Nephron (organoid): ENCODE results near the gene CRYZ.
A peak's percentile ranks its signal among the peaks of the same experiment; 100 is the strongest.

Source experiments
- H3K27ac Mint-ChIP-seq, 3 experiments: 2 replicates each; pipeline ENCODE4 v1.8.0; 2020; ENCODE audit warnings: mixed read lengths in 3 of 3, mild to moderate bottlenecking in 2 of 3, moderate library complexity in 1 of 3
- H3K27me3 Mint-ChIP-seq: 2 replicates; pipeline ENCODE4 v1.8.0; 2021; ENCODE audit warnings: low read depth, mild to moderate bottlenecking, moderate library complexity, mixed read lengths
- H3K36me3 Mint-ChIP-seq: 2 replicates; pipeline ENCODE4 v1.8.0; 2020; ENCODE audit warnings: low read depth, mixed read lengths
- H3K4me1 Mint-ChIP-seq: 2 replicates; pipeline ENCODE4 v1.8.0; 2020; ENCODE audit warnings: mixed read lengths
- H3K4me3 Mint-ChIP-seq, 3 experiments: 2 replicates each; pipeline ENCODE4 v1.8.0; 2020; ENCODE audit warnings: mild to moderate bottlenecking in 3 of 3, mixed read lengths in 3 of 3, moderate library complexity in 2 of 3
- H3K9me3 Mint-ChIP-seq: 2 replicates; pipeline ENCODE4 v1.8.0; 2020; ENCODE audit warnings: mixed read lengths
- CTCF ChIP-seq, 3 experiments: fragments of 200-600 bp; sonication (generic); IDR thresholded peaks; one replicate each; pipeline ENCODE4 v1.5.0; 2021; ENCODE audit warnings: antibody characterized with exemption in 3 of 3; ENCODE audit not compliant: unreplicated experiment in 3 of 3

CRYZ gene

GRCh38 chr1:74690909-74691308, 41.9 kb downstream of the CRYZ start:
- H3K4me3 Mint-ChIP-seq: no peak overlapping the region
- no peak for TF ChIP-seq CTCF (IDR thresholded peaks at IDR 0.05; ENCODE audit: unreplicated experiment in 3 of 3)
- H3K36me3 Mint-ChIP-seq: no peaks in the 10 kb centered on the region
- H3K9me3 Mint-ChIP-seq: no peaks in the 10 kb centered on the region
- H3K27me3 Mint-ChIP-seq: no peaks in the 10 kb centered on the region
- peaks cover 7% of the 10 kb centered on the region for H3K4me1 Mint-ChIP-seq
- no peak overlapping the region for H3K27ac Mint-ChIP-seq

- H3K27ac Mint-ChIP-seq: peak overlapping the region in 2 of 3 experiments; percentile 0 to 22
- TF ChIP-seq CTCF (IDR thresholded peaks at IDR 0.05; ENCODE audit: unreplicated experiment in 3 of 3): no peak
These were observed 42.5 kb downstream of the CRYZ start for GRCh38 chr1:74690364-74690696.

GRCh38 chr1:74689621-74690363, 43.1 kb downstream of the CRYZ start:
- H3K27ac Mint-ChIP-seq: peak overlapping the region; percentile 0 to 22 (median 5)
- no peaks in the 10 kb centered on the region for H3K27me3 Mint-ChIP-seq
- H3K4me1 Mint-ChIP-seq: peaks cover 7% of the 10 kb centered on the region
- H3K4me3 Mint-ChIP-seq: no peak overlapping the region
- no peaks in the 10 kb centered on the region for H3K36me3 Mint-ChIP-seq
- H3K9me3 Mint-ChIP-seq: no peaks in the 10 kb centered on the region
- peak; percentile 75 to 88 (median 84) for TF ChIP-seq CTCF (IDR thresholded peaks at IDR 0.05; ENCODE audit: unreplicated experiment in 3 of 3)

More at GRCh38 chr1:74690364-74690696, 42.5 kb downstream of the CRYZ start:
- Mint-ChIP-seq H3K27me3 (no peaks in the 10 kb centered on the region), H3K9me3 (no peaks in the 10 kb centered on the region), H3K4me3 (no peak overlapping the region), H3K36me3 (no peaks in the 10 kb centered on the region), H3K4me1 (peaks cover 7% of the 10 kb centered on the region)

GRCh38 chr1:74686928-74687327, 45.9 kb downstream of the CRYZ start:
- no peaks in the 10 kb centered on the region for H3K27me3 Mint-ChIP-seq
- TF ChIP-seq CTCF (IDR thresholded peaks at IDR 0.05; ENCODE audit: unreplicated experiment in 3 of 3): no peak
- no peak overlapping the region for H3K27ac Mint-ChIP-seq
- H3K36me3 Mint-ChIP-seq: no peaks in the 10 kb centered on the region
- no peak overlapping the region for H3K4me3 Mint-ChIP-seq
- H3K9me3 Mint-ChIP-seq: no peaks in the 10 kb centered on the region
- H3K4me1 Mint-ChIP-seq: peaks cover 7% of the 10 kb centered on the region

- Mint-ChIP-seq H3K4me3 (no peak overlapping the region), H3K27ac (no peak overlapping the region), H3K4me1 (peaks cover 4% of the 10 kb centered on the region), H3K36me3 (no peaks in the 10 kb centered on the region), H3K9me3 (no peaks in the 10 kb centered on the region), H3K27me3 (no peaks in the 10 kb centered on the region)
- TF ChIP-seq CTCF (IDR thresholded peaks at IDR 0.05; ENCODE audit: unreplicated experiment in 3 of 3): no peak
These were observed 48.5 kb downstream of the CRYZ start for GRCh38 chr1:74684301-74684700.

GRCh38 chr1:74683656-74684055, 49.2 kb downstream of the CRYZ start:
- no peak for TF ChIP-seq CTCF (IDR thresholded peaks at IDR 0.05; ENCODE audit: unreplicated experiment in 3 of 3)
- Mint-ChIP-seq H3K4me1 (peaks cover 4% of the 10 kb centered on the region), H3K27me3 (no peaks in the 10 kb centered on the region), H3K36me3 (no peaks in the 10 kb centered on the region), H3K4me3 (no peak overlapping the region), H3K27ac (no peak overlapping the region), H3K9me3 (no peaks in the 10 kb centered on the region)
